ENCODE measurements around the gene FBLN2. TPM values are rescaled to one million over a fixed set of nuclear protein-coding genes. Genes with fewer than 3 reads are reported as not detected.

Gene FBLN2
- total and polyA plus RNA-seq, 4 donors = 1.3 to 9.1 (median 4.3) TPM

DNA sequence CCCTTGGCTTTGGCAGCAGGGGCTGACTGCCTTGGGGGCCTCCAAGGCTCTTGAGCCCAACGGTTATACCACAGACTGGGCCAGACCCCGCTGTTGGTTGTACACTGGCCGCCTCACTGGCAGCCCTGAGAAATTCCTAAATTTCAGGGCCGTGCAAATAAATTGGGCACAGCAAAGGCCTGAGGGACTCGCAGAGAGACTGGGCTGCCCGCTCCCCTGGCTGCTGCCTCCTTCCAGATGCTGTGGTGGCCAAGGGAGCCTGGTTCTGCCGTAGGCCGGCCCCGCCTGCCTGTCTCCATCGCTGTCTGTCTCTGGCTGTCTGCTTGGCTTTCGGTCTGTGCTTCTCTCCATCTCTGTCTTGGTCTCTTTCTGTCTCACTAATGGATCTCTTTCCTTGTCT is 9.0 kb downstream of the FBLN2 start:
- no peaks in the 10 kb centered on the region for H3K4me1 ChIP-seq (ENCODE audit: control insufficient read depth in 4 of 4, insufficient read depth in 4 of 4, low read length in 3 of 4)
- H3K36me3 ChIP-seq (ENCODE audit: control insufficient read depth in 4 of 4, insufficient read depth in 3 of 4, low read depth in 1 of 4, low read length in 3 of 4) = no peaks in the 10 kb centered on the region
- H3K9me3 ChIP-seq (ENCODE audit: control insufficient read depth in 4 of 4, low read length in 3 of 4) = no peaks in the 10 kb centered on the region
- peaks cover 0 to 5% (median 3%) of the 10 kb centered on the region in 4 donors for H3K27me3 ChIP-seq (ENCODE audit: control insufficient read depth in 4 of 4, insufficient read depth in 4 of 4, low read length in 3 of 4)
- no peak for DNase-seq (ENCODE audit: low spot score)
- no peak overlapping the region for H3K9ac ChIP-seq (ENCODE audit: low read depth in 1 of 2, low read length in 2 of 2)
- no peak overlapping the region for H3K4me3 ChIP-seq (ENCODE audit: low read depth in 1 of 3, low read length in 3 of 3)
- no peak for TF ChIP-seq TAF1 (conservative IDR thresholded peaks at IDR 0.05)
- TF ChIP-seq SP1 (IDR thresholded peaks at IDR 0.05) = no peak
- TF ChIP-seq FOXA2 (IDR thresholded peaks at IDR 0.05) = no peak
- no peak for TF ChIP-seq JUND (IDR thresholded peaks at IDR 0.05)
- no peak for TF ChIP-seq GABPA (IDR thresholded peaks at IDR 0.05 in 1 of 2, conservative IDR thresholded peaks at IDR 0.05 in 1 of 2)
- TF ChIP-seq FOXA1 (IDR thresholded peaks at IDR 0.05) = no peak
- TF ChIP-seq HNF4G (IDR thresholded peaks at IDR 0.05) = no peak
- no peak for TF ChIP-seq YY1 (IDR thresholded peaks at IDR 0.05)
- TF ChIP-seq HNF4A (conservative IDR thresholded peaks at IDR 0.05) = no peak
- no peak for TF ChIP-seq REST (IDR thresholded peaks at IDR 0.05)
- TF ChIP-seq MAX (IDR thresholded peaks at IDR 0.05) = no peak
- no peak for TF ChIP-seq RAD21 (IDR thresholded peaks at IDR 0.05)
- TF ChIP-seq CTCF (IDR thresholded peaks at IDR 0.05; ENCODE audit: low read depth, low read length, missing input control) = no peak
- no peak for TF ChIP-seq EGR1 (IDR thresholded peaks at IDR 0.05; ENCODE audit: low read depth in 2 of 2)
- no peak for TF ChIP-seq ATF3 (IDR thresholded peaks at IDR 0.05)
- no peak for TF ChIP-seq NR2F2 (IDR thresholded peaks at IDR 0.05)
- TF ChIP-seq RXRA (IDR thresholded peaks at IDR 0.05) = no peak
- TF ChIP-seq, protein P1, sequence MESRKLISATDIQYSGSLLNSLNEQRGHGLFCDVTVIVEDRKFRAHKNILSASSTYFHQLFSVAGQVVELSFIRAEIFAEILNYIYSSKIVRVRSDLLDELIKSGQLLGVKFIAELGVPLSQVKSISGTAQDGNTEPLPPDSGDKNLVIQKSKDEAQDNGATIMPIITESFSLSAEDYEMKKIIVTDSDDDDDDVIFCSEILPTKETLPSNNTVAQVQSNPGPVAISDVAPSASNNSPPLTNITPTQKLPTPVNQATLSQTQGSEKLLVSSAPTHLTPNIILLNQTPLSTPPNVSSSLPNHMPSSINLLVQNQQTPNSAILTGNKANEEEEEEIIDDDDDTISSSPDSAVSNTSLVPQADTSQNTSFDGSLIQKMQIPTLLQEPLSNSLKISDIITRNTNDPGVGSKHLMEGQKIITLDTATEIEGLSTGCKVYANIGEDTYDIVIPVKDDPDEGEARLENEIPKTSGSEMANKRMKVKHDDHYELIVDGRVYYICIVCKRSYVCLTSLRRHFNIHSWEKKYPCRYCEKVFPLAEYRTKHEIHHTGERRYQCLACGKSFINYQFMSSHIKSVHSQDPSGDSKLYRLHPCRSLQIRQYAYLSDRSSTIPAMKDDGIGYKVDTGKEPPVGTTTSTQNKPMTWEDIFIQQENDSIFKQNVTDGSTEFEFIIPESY (IDR thresholded peaks at IDR 0.05) = no peak
- H3K27ac ChIP-seq (ENCODE audit: low read depth in 1 of 2, low read length in 2 of 2) = no peak overlapping the region
- WGBS = 92% methylated on average over 11 of the region's 11 CpGs
